Activated CD4-positive, alpha-beta T cell treated with anti-CD3 and anti-CD28 coated beads, Interleukin-2, amount 10 ng/mL, durations not matched to agents 24 days and 14 days (primary cell): ENCODE results near the gene CHSY3. TPM values are rescaled to one million over a fixed set of nuclear protein-coding genes. Genes with fewer than 3 reads are reported as not detected.

Source experiments
- DNase-seq: peaks from one replicate; pipeline ENCODE4 v3.0.0; 2022
- H3K27ac Mint-ChIP-seq: one replicate; pipeline ENCODE4 v1.8.0; 2022; ENCODE audit warnings: mild to moderate bottlenecking, mixed read lengths
- H3K27me3 Mint-ChIP-seq: one replicate; pipeline ENCODE4 v1.8.0; 2022; ENCODE audit warnings: mixed read lengths
- H3K36me3 Mint-ChIP-seq: one replicate; pipeline ENCODE4 v1.8.0; 2022; ENCODE audit warnings: low read depth, mild to moderate bottlenecking, mixed read lengths
- H3K4me1 Mint-ChIP-seq: one replicate; pipeline ENCODE4 v1.8.0; 2021; ENCODE audit warnings: mixed read lengths
- H3K4me3 Mint-ChIP-seq: one replicate; pipeline ENCODE4 v1.8.0; 2022; ENCODE audit warnings: mild to moderate bottlenecking, moderate library complexity, mixed read lengths
- H3K9me3 Mint-ChIP-seq: one replicate; pipeline ENCODE4 v1.8.0; 2021; ENCODE audit warnings: mixed read lengths
- intact Hi-C: fragments of 100-400 bp; cut with micrococcal nuclease; formaldehyde crosslinking; loops from one replicate; pipeline ENCODE4 v1.15.1; 2023
- total RNA-seq: library from RNA; stranded (reverse); gene quantifications from 2 replicates; pipeline ENCODE4 v1.2.3, GENCODE V29; 2022

The CHSY3 gene
- total RNA-seq, 1 donor from 2014 or later: not detected

GRCh38 chr5:130141659-130142320 lies 237.5 kb downstream of the CHSY3 start:
- intact Hi-C loops: no loop called here
- no peak overlapping the region for H3K27ac Mint-ChIP-seq
- no peaks in the 10 kb centered on the region for H3K9me3 Mint-ChIP-seq
- no peaks in the 10 kb centered on the region for H3K27me3 Mint-ChIP-seq
- H3K4me1 Mint-ChIP-seq: no peaks in the 10 kb centered on the region
- no peak overlapping the region for H3K4me3 Mint-ChIP-seq
- no peak for DNase-seq
- no peaks in the 10 kb centered on the region for H3K36me3 Mint-ChIP-seq

GRCh38 chr5:130151239-130151638 lies 247.0 kb downstream of the CHSY3 start:
- Mint-ChIP-seq H3K27me3 (no peaks in the 10 kb centered on the region), H3K27ac (no peak overlapping the region), H3K9me3 (no peaks in the 10 kb centered on the region), H3K4me3 (no peak overlapping the region), H3K36me3 (no peaks in the 10 kb centered on the region), H3K4me1 (no peaks in the 10 kb centered on the region)
- no peak for DNase-seq
- intact Hi-C loops: no loop called here

GRCh38 chr5:130155345-130156011 lies 251.2 kb downstream of the CHSY3 start:
- no peaks in the 10 kb centered on the region for H3K4me1 Mint-ChIP-seq
- DNase-seq: no peak

GRCh38 chr5:130158036-130158435 lies 253.8 kb downstream of the CHSY3 start:
- H3K27me3 Mint-ChIP-seq: no peaks in the 10 kb centered on the region
- H3K36me3 Mint-ChIP-seq: no peaks in the 10 kb centered on the region
- H3K9me3 Mint-ChIP-seq: no peaks in the 10 kb centered on the region
- intact Hi-C loops: no loop called here
- DNase-seq: no peak
- no peak overlapping the region for H3K4me3 Mint-ChIP-seq
- H3K4me1 Mint-ChIP-seq: no peaks in the 10 kb centered on the region
- H3K27ac Mint-ChIP-seq: no peak overlapping the region

More at GRCh38 chr5:130155345-130156011, 251.2 kb downstream of the CHSY3 start:
- no peaks in the 10 kb centered on the region for H3K9me3 Mint-ChIP-seq
- intact Hi-C loops: no loop called here
- no peaks in the 10 kb centered on the region for H3K36me3 Mint-ChIP-seq
- H3K27ac Mint-ChIP-seq: no peak overlapping the region
- H3K27me3 Mint-ChIP-seq: no peaks in the 10 kb centered on the region
- no peak overlapping the region for H3K4me3 Mint-ChIP-seq

GRCh38 chr5:130159968-130160367 lies 255.7 kb downstream of the CHSY3 start:
- no peaks in the 10 kb centered on the region for H3K4me1 Mint-ChIP-seq
- no peaks in the 10 kb centered on the region for H3K9me3 Mint-ChIP-seq
- H3K36me3 Mint-ChIP-seq: no peaks in the 10 kb centered on the region
- intact Hi-C loops: no loop called here
- no peak overlapping the region for H3K4me3 Mint-ChIP-seq
- no peak overlapping the region for H3K27ac Mint-ChIP-seq
- DNase-seq: no peak
- no peaks in the 10 kb centered on the region for H3K27me3 Mint-ChIP-seq

GRCh38 chr5:130164966-130165365 lies 260.7 kb downstream of the CHSY3 start:
- Mint-ChIP-seq H3K27ac (no peak overlapping the region), H3K4me3 (no peak overlapping the region), H3K4me1 (no peaks in the 10 kb centered on the region), H3K36me3 (no peaks in the 10 kb centered on the region), H3K27me3 (no peaks in the 10 kb centered on the region), H3K9me3 (no peaks in the 10 kb centered on the region)
- no peak for DNase-seq
- intact Hi-C loops: no loop called here

- Mint-ChIP-seq H3K27ac (no peak overlapping the region), H3K9me3 (no peaks in the 10 kb centered on the region), H3K36me3 (no peaks in the 10 kb centered on the region), H3K4me1 (no peaks in the 10 kb centered on the region), H3K27me3 (no peaks in the 10 kb centered on the region), H3K4me3 (no peak overlapping the region)
- DNase-seq: no peak
- intact Hi-C loops: no loop called here
These were observed 262.7 kb downstream of the CHSY3 start for GRCh38 chr5:130166839-130167490.

- Mint-ChIP-seq H3K27me3 (no peaks in the 10 kb centered on the region), H3K9me3 (no peaks in the 10 kb centered on the region), H3K4me3 (no peak overlapping the region), H3K4me1 (no peaks in the 10 kb centered on the region), H3K27ac (no peak overlapping the region), H3K36me3 (no peaks in the 10 kb centered on the region)
- no peak for DNase-seq
- intact Hi-C loops: no loop called here
These were observed 263.9 kb downstream of the CHSY3 start for GRCh38 chr5:130168211-130168610.

- Mint-ChIP-seq H3K4me3 (no peak overlapping the region), H3K4me1 (no peaks in the 10 kb centered on the region), H3K27ac (no peak overlapping the region), H3K27me3 (no peaks in the 10 kb centered on the region), H3K9me3 (no peaks in the 10 kb centered on the region), H3K36me3 (no peaks in the 10 kb centered on the region)
- no peak for DNase-seq
- intact Hi-C loops: no loop called here
These were observed 267.4 kb downstream of the CHSY3 start for GRCh38 chr5:130171699-130172098.

- no peaks in the 10 kb centered on the region for H3K4me1 Mint-ChIP-seq
- no peak overlapping the region for H3K4me3 Mint-ChIP-seq
- no peaks in the 10 kb centered on the region for H3K27me3 Mint-ChIP-seq
- intact Hi-C loops: no loop called here
- DNase-seq: no peak
- H3K36me3 Mint-ChIP-seq: no peaks in the 10 kb centered on the region
- no peaks in the 10 kb centered on the region for H3K9me3 Mint-ChIP-seq
- no peak overlapping the region for H3K27ac Mint-ChIP-seq
These were observed 278.9 kb downstream of the CHSY3 start for GRCh38 chr5:130183115-130183514.

GRCh38 chr5:130189961-130190360 lies 285.7 kb downstream of the CHSY3 start:
- DNase-seq: no peak
- Mint-ChIP-seq H3K9me3 (no peaks in the 10 kb centered on the region), H3K4me1 (no peaks in the 10 kb centered on the region), H3K4me3 (no peak overlapping the region), H3K27me3 (no peaks in the 10 kb centered on the region), H3K36me3 (no peaks in the 10 kb centered on the region), H3K27ac (no peak overlapping the region)
- intact Hi-C loops: no loop called here

GRCh38 chr5:130198927-130199326 lies 294.7 kb downstream of the CHSY3 start:
- H3K9me3 Mint-ChIP-seq: no peaks in the 10 kb centered on the region
- no peak overlapping the region for H3K27ac Mint-ChIP-seq
- H3K4me1 Mint-ChIP-seq: no peaks in the 10 kb centered on the region
- DNase-seq: no peak
- intact Hi-C loops: no loop called here
- no peaks in the 10 kb centered on the region for H3K36me3 Mint-ChIP-seq
- no peak overlapping the region for H3K4me3 Mint-ChIP-seq
- no peaks in the 10 kb centered on the region for H3K27me3 Mint-ChIP-seq

- Mint-ChIP-seq H3K36me3 (no peaks in the 10 kb centered on the region), H3K4me3 (no peak overlapping the region), H3K9me3 (no peaks in the 10 kb centered on the region), H3K27ac (no peak overlapping the region), H3K27me3 (no peaks in the 10 kb centered on the region), H3K4me1 (no peaks in the 10 kb centered on the region)
- DNase-seq: no peak
- intact Hi-C loops: no loop called here
These were observed 302.4 kb downstream of the CHSY3 start for GRCh38 chr5:130206686-130207085.

- intact Hi-C loops: no loop called here
- Mint-ChIP-seq H3K9me3 (no peaks in the 10 kb centered on the region), H3K27ac (no peak overlapping the region), H3K27me3 (no peaks in the 10 kb centered on the region), H3K36me3 (no peaks in the 10 kb centered on the region), H3K4me1 (no peaks in the 10 kb centered on the region), H3K4me3 (no peak overlapping the region)
- no peak for DNase-seq
These were observed 309.3 kb downstream of the CHSY3 start for GRCh38 chr5:130213607-130214006.
